TTC549 (cell line): ENCODE measurements around the gene TPCN2.

Experiments
- FAIRE-seq: peaks from 2 replicates; lab custom pipeline; 2012; peaks lifted over from hg19 to GRCh38; lab: Jason Lieb, UNC

Gene TPCN2

GRCh38 chr11:69167130-69167915 lies 118.6 kb downstream of the TPCN2 start:
- no peak for FAIRE-seq

GRCh38 chr11:69167916-69168691 lies 119.4 kb downstream of the TPCN2 start:
- FAIRE-seq = no peak

DNA sequence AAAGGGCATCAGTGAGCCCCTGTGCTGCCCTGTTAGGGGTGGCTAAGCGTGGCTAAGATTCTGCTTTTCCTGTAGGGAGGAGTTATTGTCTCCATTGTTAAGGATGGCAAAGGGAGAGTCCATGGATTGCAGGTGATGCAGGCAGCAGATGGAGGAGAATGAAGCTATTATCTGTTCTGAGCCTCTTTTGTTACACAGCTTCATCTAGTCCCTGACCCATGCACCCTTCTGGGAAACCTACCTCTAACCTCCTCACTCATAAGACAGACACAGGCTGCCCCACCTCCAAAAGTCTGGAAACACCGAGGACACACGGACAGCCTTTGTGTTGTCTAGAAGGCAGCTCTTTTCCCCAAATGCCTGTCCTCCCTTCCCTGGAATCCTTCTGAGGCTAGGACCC lies 120.7 kb downstream of the TPCN2 start:
- no peak for FAIRE-seq

GRCh38 chr11:69170704-69171103 lies 122.0 kb downstream of the TPCN2 start:
- no peak for FAIRE-seq

DNA sequence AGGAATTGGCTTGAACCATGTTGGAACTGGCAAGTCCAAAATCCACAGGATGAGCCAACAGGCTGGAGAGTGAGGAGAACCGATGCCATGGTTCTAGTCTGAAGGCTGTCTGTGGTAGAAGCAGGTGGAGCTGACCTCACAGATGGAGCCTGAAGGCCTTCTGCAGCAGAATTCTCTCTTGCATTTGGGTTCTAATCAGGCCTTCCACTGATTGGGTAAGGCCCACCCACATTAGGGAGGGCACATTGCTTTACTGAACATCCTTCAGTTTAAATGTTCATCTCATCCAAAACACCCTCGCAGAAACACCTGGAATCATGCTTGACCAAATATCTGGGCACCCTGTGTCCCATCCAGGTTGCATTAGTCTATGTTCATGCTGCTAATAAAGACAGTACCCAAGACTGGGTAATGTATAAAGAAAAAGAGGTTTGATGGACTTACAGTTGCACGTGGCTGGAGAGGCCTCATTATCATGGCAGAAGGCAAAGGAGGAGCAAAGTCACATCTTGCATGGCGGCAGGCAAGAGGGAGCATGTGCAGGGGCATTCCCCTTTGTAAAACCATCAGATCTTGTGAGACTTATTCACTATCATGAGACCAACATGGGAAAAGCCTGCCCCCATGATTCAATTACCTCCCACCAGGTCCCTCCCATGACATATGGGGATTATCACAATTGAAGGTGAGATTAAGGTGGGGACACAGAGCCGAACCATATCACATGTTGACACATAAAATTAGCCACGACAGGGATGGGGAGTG lies 122.9 kb downstream of the TPCN2 start:
- no peak for FAIRE-seq

- FAIRE-seq = no peak
Observed at GRCh38 chr11:69172674-69173073, 123.9 kb downstream of the TPCN2 start.

GRCh38 chr11:69173331-69173730 lies 124.6 kb downstream of the TPCN2 start:
- no peak for FAIRE-seq

- FAIRE-seq = no peak
Observed at GRCh38 chr11:69173925-69174581, 125.3 kb downstream of the TPCN2 start.

DNA sequence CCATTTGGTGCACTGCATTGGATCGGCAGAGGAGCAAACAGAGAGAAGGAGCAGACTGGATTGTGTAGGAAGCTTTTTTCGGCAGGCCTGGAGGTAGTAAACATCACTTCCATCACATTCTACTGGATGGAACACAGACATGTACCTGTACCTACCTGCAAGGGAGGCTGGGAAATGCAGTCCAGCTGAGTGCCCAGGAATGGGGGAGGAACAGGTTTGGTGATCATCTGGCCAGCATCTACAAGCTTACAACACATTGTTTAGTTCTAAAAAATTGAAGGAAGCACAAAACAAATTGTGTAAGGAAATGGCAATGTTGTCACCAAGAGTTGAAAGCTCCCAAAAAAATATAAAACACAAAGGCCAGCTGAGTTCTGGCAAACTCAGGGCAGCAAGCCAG lies 126.1 kb downstream of the TPCN2 start:
- no peak for FAIRE-seq

DNA sequence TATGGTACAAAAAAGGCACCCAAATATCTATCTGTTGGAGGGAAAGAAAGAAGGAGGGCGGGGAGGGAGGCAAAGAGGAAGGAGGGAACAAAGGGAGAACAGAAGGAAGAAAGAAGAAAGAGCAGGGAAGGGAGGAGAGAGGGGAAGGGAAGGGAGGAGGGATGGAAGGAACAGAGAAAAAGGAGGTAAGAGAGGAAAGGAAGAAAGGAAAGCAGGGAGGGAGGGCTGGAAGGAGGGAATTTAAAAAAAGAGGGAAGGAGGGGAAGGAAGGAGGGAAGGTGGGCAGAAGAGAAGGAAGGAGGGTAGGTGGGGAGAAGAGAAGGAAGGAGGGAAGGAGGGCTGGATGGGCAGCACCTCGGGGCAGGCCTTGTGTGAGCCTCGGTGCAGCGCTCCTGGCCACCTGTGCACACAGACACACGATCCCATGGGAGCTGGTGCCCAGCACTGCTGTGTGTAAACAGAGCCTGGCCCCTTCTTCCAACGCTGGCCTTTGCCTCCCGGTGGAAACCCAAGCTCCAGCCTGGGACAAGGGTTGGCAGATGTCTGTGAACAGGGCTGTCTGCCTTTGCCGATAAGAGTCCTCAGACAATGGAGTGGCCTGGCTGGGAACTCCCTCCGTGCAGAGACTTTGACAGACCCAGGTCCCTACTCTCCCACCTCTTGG lies 130.2 kb downstream of the TPCN2 start:
- FAIRE-seq = no peak

DNA sequence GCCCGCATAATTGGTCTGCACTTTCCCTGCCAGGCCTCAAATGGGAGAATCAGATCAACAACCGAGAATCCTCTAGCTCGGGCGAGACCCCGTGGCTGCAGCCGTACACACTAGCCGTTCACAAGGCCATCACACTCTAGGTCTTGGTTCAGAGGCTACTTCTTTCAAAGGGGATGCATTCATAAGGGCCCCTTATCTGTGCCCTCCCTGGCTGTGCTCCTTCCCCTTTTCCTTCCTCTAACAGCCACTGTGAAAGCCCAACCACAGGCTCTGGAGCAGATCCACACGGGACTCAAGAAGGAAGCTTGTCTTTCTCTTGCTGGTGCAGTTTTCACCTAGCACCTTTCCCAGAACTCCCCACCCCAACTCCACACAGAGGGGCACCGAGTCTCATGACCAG lies 131.5 kb downstream of the TPCN2 start:
- no peak for FAIRE-seq

- no peak for FAIRE-seq
Observed at GRCh38 chr11:69180726-69181125, 132.0 kb downstream of the TPCN2 start.

GRCh38 chr11:69183613-69184012 lies 134.9 kb downstream of the TPCN2 start:
- no peak for FAIRE-seq
